HCT116 (cell line): ENCODE results near the gene COL4A1. TPM values are rescaled to one million over a fixed set of nuclear protein-coding genes. Genes with fewer than 3 reads are reported as not detected.

Experiments
- ATAC-seq: fragments of 200-7000 bp; cut with Tn5 transposase; 2 replicates; pipeline ENCODE4 v1.9.1; 2020; ENCODE audit warnings: mild to moderate bottlenecking, moderate library complexity
- BruUV-seq: library from RNA; stranded (reverse); fragments of 400-500 nt; replicated peaks from 2 replicates; lab custom pipeline; 2021; lab: Mats Ljungman, UMichigan
- CTCF ChIA-PET: fragments of 300-600 bp; sonication (Branson Sonifier 250); formaldehyde crosslinking; loops from one replicate; lab custom pipeline; 2021; ENCODE audit warnings: antibody characterized with exemption; lab: Charles Lee
- POLR2A ChIA-PET: fragments of 300-600, 350-600 bp; sonication (Branson Sonifier 250); formaldehyde crosslinking; loops from one replicate; lab custom pipeline; 2021; ENCODE audit warnings: antibody characterized with exemption; lab: Charles Lee
- RAD21 ChIA-PET, 2 experiments: fragments of 300-600 bp; sonication (Branson Sonifier 250); formaldehyde crosslinking; loops; one replicate each; lab custom pipeline; 2023; ENCODE audit warnings: low total read pairs in 2 of 2; ENCODE audit not compliant: uncharacterized antibody in 2 of 2, unreplicated experiment in 2 of 2, low non-redundant PET in 1 of 2; lab: Charles Lee
- DNase-seq: peaks from one replicate; pipeline ENCODE4 v3.0.0-alpha.2; 2010; ENCODE audit warnings: low read depth, low spot score
- H2AFZ ChIP-seq: fragments of 200-600 bp; shearing (Covaris generic), sonication (generic); 2 replicates; pipeline ENCODE4 v1.6.1; 2017; ENCODE audit warnings: low read depth, mixed run types, mixed read lengths, antibody characterized with exemption, low read length; ENCODE audit not compliant: poor library complexity, severe bottlenecking
- H3K27ac ChIP-seq: 2 replicates; pipeline ENCODE4 v1.5.1; 2012; ENCODE audit warnings: low read depth, low read length
- H3K27me3 ChIP-seq: fragments of 200-600 bp; sonication (generic); 2 replicates; pipeline ENCODE4 v1.6.1; 2016; ENCODE audit warnings: mixed run types, low read length, mixed read lengths; ENCODE audit not compliant: insufficient read depth
- H3K36me3 ChIP-seq, 2 experiments: fragments of 200-500 bp in 1 of 2; fragments of 200-600 bp in 1 of 2; sonication (Bioruptor generic) in 1 of 2; sonication (generic) in 1 of 2; 2 replicates each; pipeline versions ENCODE4 v1.5.1 to v1.6.1; 2014 to 2016; ENCODE audit warnings: low read length in 2 of 2, inconsistent platforms in 1 of 2, mixed read lengths in 1 of 2, mixed run types in 1 of 2; ENCODE audit not compliant: insufficient read depth in 2 of 2, control insufficient read depth in 1 of 2
- H3K4me1 ChIP-seq, 2 experiments: fragments of 200-600 bp in 1 of 2; sonication (generic) in 1 of 2; 2 replicates each; pipeline versions ENCODE4 v1.5.1 to v1.6.1; 2012 to 2017; ENCODE audit warnings: low read length in 2 of 2, inconsistent platforms in 1 of 2, mild to moderate bottlenecking in 1 of 2, mixed read lengths in 1 of 2, mixed run types in 1 of 2, moderate library complexity in 1 of 2; ENCODE audit not compliant: insufficient read depth in 2 of 2, control insufficient read depth in 1 of 2
- H3K4me2 ChIP-seq: fragments of 200-600 bp; sonication (generic); 2 replicates; pipeline ENCODE4 v1.6.1; 2017; ENCODE audit warnings: mixed run types, low read length, mixed read lengths
- H3K4me3 ChIP-seq, 2 experiments: fragments of 200-600 bp in 1 of 2; sonication (generic) in 1 of 2; replicated peaks in 1 of 2; 2 replicates each; pipeline ENCODE4 v1.5.1; 2011 to 2016; ENCODE audit warnings: low read length in 2 of 2, control low read depth in 1 of 2, low read depth in 1 of 2, mild to moderate bottlenecking in 1 of 2, mixed read lengths in 1 of 2, mixed run types in 1 of 2
- H3K79me2 ChIP-seq: fragments of 200-600 bp; sonication (generic); 2 replicates; pipeline ENCODE4 v1.6.1; 2017; ENCODE audit warnings: mild to moderate bottlenecking, mixed run types, low read length, moderate library complexity, mixed read lengths; ENCODE audit not compliant: insufficient read depth
- H3K9ac ChIP-seq: fragments of 200-600 bp; sonication (generic); 2 replicates; pipeline ENCODE4 v1.6.1; 2016; ENCODE audit warnings: low read length, mixed read lengths
- H3K9me2 ChIP-seq: fragments of 200-600 bp; sonication (generic), shearing (Covaris generic); 2 replicates; pipeline ENCODE4 v1.6.1; 2017; ENCODE audit warnings: mixed run types, mild to moderate bottlenecking, moderate library complexity; ENCODE audit not compliant: insufficient read depth
- H3K9me3 ChIP-seq, 2 experiments: fragments of 200-500 bp in 1 of 2; fragments of 200-600 bp in 1 of 2; sonication (Bioruptor generic) in 1 of 2; sonication (generic) in 1 of 2; 2 replicates each; pipeline ENCODE4 v1.6.1; 2014 to 2017; ENCODE audit warnings: low read length in 2 of 2, mixed read lengths in 2 of 2, inconsistent platforms in 1 of 2, low read depth in 1 of 2, mild to moderate bottlenecking in 1 of 2, mixed run types in 1 of 2, moderate library complexity in 1 of 2; ENCODE audit not compliant: control insufficient read depth in 1 of 2, insufficient read depth in 1 of 2
- H4K20me1 ChIP-seq: fragments of 200-600 bp; sonication (generic), shearing (Covaris generic); 2 replicates; pipeline ENCODE4 v1.6.1; 2017; ENCODE audit warnings: mixed run types, mild to moderate bottlenecking, moderate library complexity; ENCODE audit not compliant: insufficient read depth
- CTCF ChIP-seq, 3 experiments: fragments of 200-600 bp in 1 of 3; sonication (generic) in 1 of 3; IDR thresholded peaks in 2 of 3; conservative IDR thresholded peaks in 1 of 3; 2 replicates each; pipeline ENCODE4 v1.5.1; 2012 to 2017; ENCODE audit warnings: low read depth in 2 of 3, low read length in 2 of 3, antibody characterized with exemption in 1 of 3, borderline replicate concordance in 1 of 3, control low read depth in 1 of 3, mild to moderate bottlenecking in 1 of 3, mixed read lengths in 1 of 3, mixed run types in 1 of 3, moderate library complexity in 1 of 3; ENCODE audit not compliant: insufficient read depth in 1 of 3
- RAD21 ChIP-seq: IDR thresholded peaks from 2 replicates; pipeline ENCODE4 v1.6.1; 2012; ENCODE audit warnings: low read depth, mild to moderate bottlenecking
- SP1 ChIP-seq: IDR thresholded peaks from 2 replicates; pipeline ENCODE4 v1.6.1; 2012; ENCODE audit warnings: low read depth
- intact Hi-C: fragments of 100-400 bp; cut with micrococcal nuclease; formaldehyde crosslinking; loops from 2 replicates; pipeline ENCODE4 v1.10.0; 2022
- total RNA-seq: library from RNA; stranded (reverse); gene quantifications from one replicate; pipeline ENCODE4 v1.2.1, GENCODE V29; 2021; ENCODE audit not compliant: unreplicated experiment
- TF ChIP-seq, protein P1 (sequence below): IDR thresholded peaks from 2 replicates; pipeline ENCODE4 v1.6.1; 2011; ENCODE audit warnings: mild to moderate bottlenecking, low read length, moderate library complexity; ENCODE audit not compliant: insufficient replicate concordance; ENCODE audit errors: extremely low read depth

Gene COL4A1
- total RNA-seq, 1 experiment from 2014 or later, result 0.57 TPM

DNA sequence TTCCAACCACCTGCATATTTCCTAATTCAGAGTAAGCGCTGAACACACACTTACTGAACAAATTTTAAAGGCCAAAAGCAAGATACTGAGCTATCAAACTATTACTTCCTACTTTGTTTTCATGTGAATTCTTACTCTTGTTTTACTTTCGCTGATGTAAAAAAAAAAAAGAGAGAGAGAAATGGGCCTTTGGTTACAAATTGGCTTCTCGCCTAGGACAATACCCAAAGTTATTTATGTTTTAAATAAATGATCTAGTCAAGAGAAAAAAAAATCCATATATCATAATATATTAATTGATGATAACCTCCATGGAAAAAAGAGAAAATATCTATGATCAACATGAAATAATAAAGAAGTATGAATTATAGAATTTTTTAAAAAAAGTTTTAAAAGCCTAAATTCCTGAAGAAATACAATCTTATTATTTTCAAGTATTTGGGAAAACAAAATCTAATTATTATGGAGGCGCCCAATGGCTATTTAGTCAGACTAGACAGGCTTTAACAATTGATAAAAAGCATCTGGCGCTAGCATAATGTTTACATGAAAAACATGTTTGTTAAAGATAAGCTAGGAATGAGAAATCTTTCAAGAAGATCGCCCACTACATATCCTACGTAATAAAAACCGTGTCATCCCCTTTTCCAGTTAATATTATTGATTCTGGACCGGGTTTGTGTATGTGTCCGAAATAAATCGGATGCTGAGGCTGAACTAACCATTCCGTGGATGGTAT, 9.0 kb downstream of the COL4A1 start:
- no peaks in the 10 kb centered on the region for H3K9me3 ChIP-seq
- H3K4me3 ChIP-seq, result no peak overlapping the region
- ChIA-PET POLR2A (no interaction called here), CTCF (no interaction called here), RAD21 (no interaction called here)
- no peak overlapping the region for H3K9ac ChIP-seq
- H3K27ac ChIP-seq, result no peak overlapping the region
- no peaks in the 10 kb centered on the region for H3K79me2 ChIP-seq
- no peak overlapping the region for H2AFZ ChIP-seq
- BruUV-seq, result no TSS peak
- TF ChIP-seq, protein P1, sequence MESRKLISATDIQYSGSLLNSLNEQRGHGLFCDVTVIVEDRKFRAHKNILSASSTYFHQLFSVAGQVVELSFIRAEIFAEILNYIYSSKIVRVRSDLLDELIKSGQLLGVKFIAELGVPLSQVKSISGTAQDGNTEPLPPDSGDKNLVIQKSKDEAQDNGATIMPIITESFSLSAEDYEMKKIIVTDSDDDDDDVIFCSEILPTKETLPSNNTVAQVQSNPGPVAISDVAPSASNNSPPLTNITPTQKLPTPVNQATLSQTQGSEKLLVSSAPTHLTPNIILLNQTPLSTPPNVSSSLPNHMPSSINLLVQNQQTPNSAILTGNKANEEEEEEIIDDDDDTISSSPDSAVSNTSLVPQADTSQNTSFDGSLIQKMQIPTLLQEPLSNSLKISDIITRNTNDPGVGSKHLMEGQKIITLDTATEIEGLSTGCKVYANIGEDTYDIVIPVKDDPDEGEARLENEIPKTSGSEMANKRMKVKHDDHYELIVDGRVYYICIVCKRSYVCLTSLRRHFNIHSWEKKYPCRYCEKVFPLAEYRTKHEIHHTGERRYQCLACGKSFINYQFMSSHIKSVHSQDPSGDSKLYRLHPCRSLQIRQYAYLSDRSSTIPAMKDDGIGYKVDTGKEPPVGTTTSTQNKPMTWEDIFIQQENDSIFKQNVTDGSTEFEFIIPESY, result no peak
- TF ChIP-seq SP1 (no peak), RAD21 (no peak), CTCF (IDR thresholded peaks at IDR 0.05 in 2 of 3, conservative IDR thresholded peaks at IDR 0.05 in 1 of 3; ENCODE audit: borderline replicate concordance in 1 of 3, insufficient read depth in 1 of 3, low read depth in 2 of 3, low read length in 2 of 3) (no peak)
- no peak overlapping the region for H3K4me2 ChIP-seq
- H3K36me3 ChIP-seq, result no peaks in the 10 kb centered on the region
- peaks cover 76% of the 10 kb centered on the region for H3K27me3 ChIP-seq
- DNase-seq, result no peak
- ATAC-seq, result no peak
- no peaks in the 10 kb centered on the region for H4K20me1 ChIP-seq
- intact Hi-C loops, result no loop called here
- H3K4me1 ChIP-seq, result no peaks in the 10 kb centered on the region
- no peaks in the 10 kb centered on the region for H3K9me2 ChIP-seq
